Camera-type eye (tissue), 1 donor: ENCODE measurements around the gene NUP62CL. TPM values are rescaled to one million over a fixed set of nuclear protein-coding genes. Genes with fewer than 3 reads are reported as not detected.

Source experiments
- total RNA-seq: library from RNA; depleted of rRNA; stranded (reverse); fragments of >200 nt; gene quantifications from one replicate; pipeline ENCODE4 v1.2.3, GENCODE V29; 2014

The NUP62CL gene, protein sequence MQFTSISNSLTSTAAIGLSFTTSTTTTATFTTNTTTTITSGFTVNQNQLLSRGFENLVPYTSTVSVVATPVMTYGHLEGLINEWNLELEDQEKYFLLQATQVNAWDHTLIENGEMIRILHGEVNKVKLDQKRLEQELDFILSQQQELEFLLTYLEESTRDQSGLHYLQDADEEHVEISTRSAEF
- total RNA-seq, result 6.1 TPM

DNA sequence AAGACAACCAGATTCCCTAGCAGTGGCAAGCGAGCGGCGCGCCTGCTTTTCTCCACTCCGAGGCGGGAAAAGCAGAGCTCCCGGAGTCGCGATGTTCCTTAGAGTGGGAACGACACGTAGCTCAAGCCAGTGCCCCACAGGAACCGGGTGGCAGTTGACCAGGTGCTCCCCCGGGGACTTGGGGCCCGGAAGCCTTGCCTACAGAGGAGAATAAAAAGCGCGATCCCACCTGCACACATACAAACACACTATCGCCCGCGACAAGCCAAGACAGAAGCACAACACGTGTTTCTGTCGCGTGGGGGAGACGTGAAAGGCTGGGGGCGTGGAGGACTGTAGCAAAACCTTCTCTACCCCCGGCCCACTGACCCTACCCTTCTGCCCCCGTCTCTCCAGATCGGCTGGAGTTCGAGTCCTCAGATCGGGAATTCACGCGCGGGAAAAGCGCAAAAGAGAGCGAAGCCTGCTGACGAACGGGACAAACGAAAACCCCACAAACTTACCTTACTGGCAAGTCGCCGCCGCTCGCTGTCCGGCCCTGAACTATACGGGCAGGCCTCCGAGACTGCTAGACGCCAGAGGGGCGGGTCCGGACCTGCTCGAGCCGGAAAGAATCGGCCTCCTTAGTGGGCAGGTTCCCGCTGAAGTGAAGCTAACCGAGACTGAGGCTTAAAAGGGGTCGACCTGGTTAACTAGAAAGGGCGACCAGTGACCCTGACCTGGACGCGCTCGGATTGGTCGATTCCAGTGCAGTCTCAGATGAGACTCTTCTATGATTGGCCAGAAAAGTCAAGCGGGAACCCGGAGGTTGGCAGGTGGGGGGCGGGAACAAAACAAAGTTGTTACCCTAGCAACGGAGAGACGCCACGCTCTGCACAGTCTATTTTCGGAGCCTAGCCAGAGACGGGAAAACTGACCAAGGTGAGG, at the start of gene NUP62CL, which contains the start of gene DNAAF6:
Gene NUP62CL (minus strand): TSS at position 664 of the 927 bp plus-strand sequence. CDS start 31,287 bp downstream, outside the sequence.
Gene DNAAF6 (plus strand): TSS at position 842 of the 927 bp plus-strand sequence. CDS start 6,265 bp downstream, outside the sequence.

DNA sequence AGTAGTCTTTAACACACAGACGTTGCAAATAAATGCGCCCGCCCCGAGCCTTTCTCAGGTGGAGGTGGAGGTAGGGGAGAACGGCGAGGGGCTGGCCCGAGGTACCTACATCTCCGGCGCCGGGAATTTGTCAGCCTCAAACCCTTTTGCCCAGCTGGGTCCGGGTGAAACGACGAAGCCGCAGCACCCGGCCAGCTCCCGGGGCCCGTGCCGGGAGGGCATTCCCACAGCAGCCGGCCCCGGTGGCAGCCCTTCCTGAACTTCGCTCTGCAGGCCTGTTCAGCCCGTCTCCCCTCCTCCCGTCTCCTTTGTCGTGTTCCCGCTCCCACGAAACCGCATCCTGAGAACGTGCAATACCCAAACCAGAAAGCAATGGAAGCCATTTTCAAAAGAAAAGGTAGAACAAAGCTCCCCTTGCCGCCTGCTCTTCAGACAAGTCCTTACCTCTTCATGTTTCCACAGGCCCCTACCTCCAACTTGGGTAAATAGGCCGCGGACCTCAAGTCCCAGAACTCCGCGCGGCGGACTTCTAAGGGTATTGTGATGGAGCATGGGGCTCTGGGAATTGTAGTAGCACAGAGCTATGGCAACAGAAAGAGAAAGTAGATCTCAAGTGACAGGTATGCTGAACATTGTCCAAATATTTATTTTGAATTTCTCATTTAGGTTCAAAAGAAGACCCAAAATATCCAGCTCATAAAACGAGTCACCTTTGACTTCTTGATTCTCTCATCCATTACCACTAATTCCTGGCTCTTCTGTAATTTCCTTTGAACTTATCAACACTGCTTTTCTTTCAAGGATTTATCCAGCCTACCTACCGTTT, 87.7 kb downstream of the NUP62CL start, which contains the start of gene RBM41:
Gene RBM41 (minus strand): TSS at position 501 of the 826 bp plus-strand sequence. CDS start 49 bp downstream, at position 452.

Other genes starting within 250 kb of the NUP62CL start
- gene MORC4, start 206.2 kb downstream of the NUP62CL start, total RNA-seq, result 29.1 TPM
- 34.6 TPM for gene RBM41, start 87.6 kb downstream of the NUP62CL start, total RNA-seq
- gene DNAAF6, start 178 bp upstream of the NUP62CL start, total RNA-seq, result not detected
- 1.2 TPM for gene FRMPD3, start 243.2 kb upstream of the NUP62CL start, total RNA-seq